A549 (cell line): ENCODE measurements around the gene PGC. TPM values are rescaled to one million over a fixed set of nuclear protein-coding genes. Genes with fewer than 3 reads are reported as not detected.

Experiments
- ATAC-seq, 2 experiments: fragments of 200-7000 bp in 1 of 2; fragments of >200 bp in 1 of 2; cut with Nextera tagmentation in 1 of 2; cut with Tn5 transposase in 1 of 2; 3 replicates each; pipeline versions ENCODE4 v1.8.0 to v1.9.1; 2018 to 2020; ENCODE audit warnings: mild to moderate bottlenecking in 1 of 2, moderate library complexity in 1 of 2
- CTCF ChIA-PET: fragments of 300-600 bp; sonication (Branson Sonifier 250); formaldehyde crosslinking; extraction: SDS; loops from one replicate; lab custom pipeline; 2021; ENCODE audit warnings: antibody characterized with exemption, inconsistent platforms; lab: Yijun Ruan, JAX
- POLR2A ChIA-PET: fragments of 350-600 bp; formaldehyde crosslinking; extraction: SDS; loops from one replicate; lab custom pipeline; 2021; ENCODE audit warnings: antibody characterized with exemption, inconsistent platforms; lab: Yijun Ruan, JAX
- DNase-seq, 2 experiments: peaks; one replicate each; pipeline versions ENCODE4 v3.0.0 to v3.0.0-alpha.2; 2011 to 2016; ENCODE audit warnings: low read depth in 1 of 2, low spot score in 1 of 2
- FAIRE-seq: peaks from 2 replicates; lab custom pipeline; 2011; peaks lifted over from hg19 to GRCh38; lab: Jason Lieb, UNC
- H3K27ac ChIP-seq, 2 experiments: fragments of >200 bp; sonication (Bioruptor Twin); formaldehyde crosslinking; 3 replicates each; pipeline ENCODE4 v1.5.1; 2016 to 2017
- H3K4me1 ChIP-seq: fragments of >200 bp; sonication (Bioruptor Twin); formaldehyde crosslinking; 3 replicates; pipeline ENCODE4 v1.6.1; 2016
- H3K4me2 ChIP-seq: fragments of >200 bp; sonication (Bioruptor Twin); formaldehyde crosslinking; 3 replicates; pipeline ENCODE4 v1.6.1; 2016
- H3K4me3 ChIP-seq: fragments of >200 bp; sonication (Bioruptor Twin); formaldehyde crosslinking; 3 replicates; pipeline ENCODE4 v1.5.1; 2016
- H3K9me3 ChIP-seq: fragments of >200 bp; sonication (Bioruptor Twin); formaldehyde crosslinking; 3 replicates; pipeline ENCODE4 v1.6.1; 2016
- BHLHE40 ChIP-seq: IDR thresholded peaks from 2 replicates; pipeline ENCODE4 v1.6.1; 2012; ENCODE audit warnings: low read depth, low read length, inconsistent platforms
- CHD2 ChIP-seq: fragments of 150-350 bp; IDR thresholded peaks from 2 replicates; pipeline ENCODE4 v1.6.1; 2014; ENCODE audit warnings: low read length; ENCODE audit not compliant: partially characterized antibody
- CHD4 ChIP-seq: fragments of 200-600 bp; sonication (generic); IDR thresholded peaks from 2 replicates; pipeline ENCODE4 v1.6.1; 2016; ENCODE audit warnings: antibody characterized with exemption, mild to moderate bottlenecking, borderline replicate concordance
- EHMT2 ChIP-seq: fragments of 200-600 bp; sonication (generic); IDR thresholded peaks from 2 replicates; pipeline ENCODE4 v1.6.1; 2016; ENCODE audit warnings: antibody characterized with exemption, low read depth, mild to moderate bottlenecking, moderate library complexity
- ELK1 ChIP-seq: fragments of 150-350 bp; IDR thresholded peaks from 2 replicates; pipeline ENCODE4 v1.6.1; 2014; ENCODE audit warnings: low read depth, mild to moderate bottlenecking, low read length
- ESRRA ChIP-seq: fragments of 150-350 bp; IDR thresholded peaks from 2 replicates; pipeline ENCODE4 v1.6.1; 2014; ENCODE audit warnings: mild to moderate bottlenecking, low read length, borderline replicate concordance
- FOSL2 ChIP-seq, 2 experiments: fragments of 450-650 bp in 1 of 2; fragments of >200 bp in 1 of 2; sonication (Bioruptor Twin) in 1 of 2; formaldehyde crosslinking; IDR thresholded peaks; 2 replicates each; pipeline versions ENCODE4 v1.5.0 to v1.6.1; 2016 to 2020; ENCODE audit warnings: mild to moderate bottlenecking in 1 of 2, moderate library complexity in 1 of 2
- GATA3 ChIP-seq: IDR thresholded peaks from 2 replicates; pipeline ENCODE4 v1.6.1; 2012; ENCODE audit warnings: borderline replicate concordance
- JUN ChIP-seq, 2 experiments: fragments of >200 bp; sonication (Bioruptor Twin); formaldehyde crosslinking; IDR thresholded peaks; 2 replicates in 1 of 2; 3 replicates in 1 of 2; pipeline ENCODE4 v1.6.1; 2016 to 2017
- JUNB ChIP-seq: fragments of >200 bp; sonication (Bioruptor Twin); formaldehyde crosslinking; IDR thresholded peaks from 2 replicates; pipeline ENCODE4 v1.6.1; 2016
- MYC ChIP-seq: IDR thresholded peaks from 2 replicates; pipeline ENCODE4 v1.6.1; 2012; ENCODE audit warnings: mild to moderate bottlenecking, inconsistent platforms, low read length, improper control_type of control experiment, borderline replicate concordance
- PHF8 ChIP-seq: fragments of 200-600 bp; sonication (generic); IDR thresholded peaks from 2 replicates; pipeline ENCODE4 v1.6.1; 2016; ENCODE audit warnings: low read depth, mild to moderate bottlenecking, antibody characterized with exemption, moderate library complexity, borderline replicate concordance
- POLR2A ChIP-seq: IDR thresholded peaks from 2 replicates; pipeline ENCODE4 v1.6.1; 2012; ENCODE audit warnings: mild to moderate bottlenecking, low read length
- RAD21 ChIP-seq, 2 experiments: fragments of >200 bp in 1 of 2; sonication (Bioruptor Twin) in 1 of 2; formaldehyde crosslinking in 1 of 2; IDR thresholded peaks in 1 of 2; conservative IDR thresholded peaks in 1 of 2; 2 replicates in 1 of 2; 3 replicates in 1 of 2; pipeline ENCODE4 v1.6.1; 2012 to 2018; ENCODE audit warnings: inconsistent platforms in 1 of 2
- RCOR1 ChIP-seq: fragments of 150-350 bp; IDR thresholded peaks from 2 replicates; pipeline ENCODE4 v1.6.1; 2014; ENCODE audit warnings: antibody characterized with exemption, low read length, low read depth
- TP53 ChIP-seq: fragments of 250-450 bp; sonication (Bioruptor Pico); IDR thresholded peaks from 2 replicates; pipeline ENCODE4 v1.5.0; 2021; ENCODE audit warnings: mild to moderate bottlenecking, moderate library complexity
- WGBS: methylation state at CpG from one replicate; pipeline ENCODE4 v1.1.6; 2017; ENCODE audit errors: missing lambda C conversion rate; 5-methylcytosine and 5-hydroxymethylcytosine counted together
- polyA plus RNA-seq, 4 experiments: library from polyadenylated mRNA; depleted of rRNA in 3 of 4; stranded (reverse); fragments of >200 nt; fragmentation: RNase III in 1 of 4; extraction: RNeasy Plus Mini Kit Qiagen cat#74134 plus additional on column Dnase treatment in 1 of 4; gene quantifications; 2 replicates in 3 of 4; 3 replicates in 1 of 4; pipeline ENCODE4 v1.2.3, GENCODE V29; 2011 to 2017

The PGC gene
- polyA plus RNA-seq, 2 of the 4 experiments (the other 2 are of a cell fraction), result not detected

DNA sequence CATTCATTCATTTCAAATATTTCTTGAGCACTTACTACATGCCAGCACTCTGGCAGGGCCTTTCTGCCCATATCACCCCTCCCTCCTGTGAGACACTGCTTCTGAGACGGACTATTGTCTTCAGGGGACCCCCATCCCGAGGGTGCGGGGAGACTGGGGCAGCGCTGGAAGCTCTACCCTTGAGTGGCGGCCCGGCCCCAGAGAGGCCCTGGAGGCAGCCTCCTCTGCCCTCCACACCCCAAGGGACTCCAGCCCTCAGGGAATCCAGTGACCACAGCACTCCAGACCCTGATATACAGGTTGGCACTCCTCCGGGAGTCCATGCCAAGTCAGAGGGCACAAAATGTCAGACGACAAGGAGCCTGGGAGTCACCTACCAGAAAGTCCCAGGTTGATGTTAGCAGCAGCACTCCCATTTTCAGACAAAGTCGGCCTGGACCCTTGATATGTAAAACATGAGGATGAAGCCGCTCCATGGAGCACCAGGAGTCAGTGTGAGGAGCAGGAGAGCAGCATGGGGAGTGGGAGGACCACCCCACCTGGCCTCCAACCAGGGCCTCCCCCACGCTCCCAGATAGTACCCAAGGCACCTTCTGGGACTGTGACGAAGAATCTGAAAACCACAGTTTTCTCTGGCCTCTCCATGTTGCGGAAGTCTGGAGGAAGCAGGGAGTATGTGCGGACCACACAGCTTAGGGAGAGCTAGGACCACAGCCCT, 32.5 kb downstream of the PGC start:
- Histone ChIP-seq H3K27ac (peak overlapping the region; percentile 98 to 99), H3K4me2 (peak overlapping the region; percentile 81; the same call in 2 of the 3 replicates), H3K4me3 (no peak overlapping the region), H3K4me1 (peaks cover 66% of the 10 kb centered on the region), H3K9me3 (no peaks in the 10 kb centered on the region)
- ATAC-seq (no peak), FAIRE-seq (no peak), DNase-seq (no peak)
- POLR2A ChIA-PET, result no interaction called here
- TF ChIP-seq EHMT2 (no peak), GATA3 (no peak), ELK1 (no peak), FOSL2 (IDR thresholded peaks at IDR 0.05) (no peak), FOSL2 (CRISPR knock-in tag; IDR thresholded peaks at IDR 0.05) (no peak), CHD4 (no peak), RAD21 (conservative IDR thresholded peaks at IDR 0.05 in 1 of 2, IDR thresholded peaks at IDR 0.05 in 1 of 2) (no peak), MYC (no peak)
- CTCF ChIA-PET, result interaction anchor here (1.3 to 8.0 kb wide), 3 partner anchors 11 to 112 kb away, joined by 4 to 54 read pairs (median 16); partner anchors contain the start of gene TFEB
- 89% methylated on average over 3 of the region's 14 CpGs for WGBS

DNA sequence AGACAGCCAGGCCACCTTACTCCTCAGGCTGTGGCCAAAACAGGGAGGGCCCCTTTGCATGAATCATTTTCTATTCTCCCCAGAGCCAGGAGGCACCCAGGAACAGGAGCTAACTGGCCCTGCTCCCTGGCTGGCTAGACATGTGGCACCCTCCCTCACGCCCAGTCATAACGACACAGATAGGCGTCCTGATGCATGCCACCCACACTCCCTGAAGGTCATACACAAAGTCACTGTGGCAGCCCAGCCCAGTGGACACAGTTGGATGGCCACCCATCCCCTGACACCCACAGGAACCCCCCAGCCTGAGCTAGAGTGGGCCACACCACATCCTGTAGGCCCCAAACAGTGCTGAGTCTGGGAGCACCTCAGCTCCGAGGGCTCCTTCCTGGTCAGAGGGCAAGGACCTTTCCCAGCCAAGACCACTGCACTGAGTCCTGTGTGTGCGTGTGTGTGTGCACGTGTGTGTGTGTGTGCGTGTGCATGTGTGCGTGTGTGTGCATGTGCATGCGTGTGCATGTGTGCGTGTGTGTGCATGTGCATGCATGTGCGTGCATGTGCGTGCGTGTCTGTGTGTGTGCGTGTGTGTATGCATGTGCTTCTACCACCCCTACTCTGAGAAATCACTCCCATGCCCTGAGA, 33.4 kb downstream of the PGC start:
- ChIA-PET POLR2A (interaction anchor here (0.9 to 2.2 kb wide), 3 partner anchors 9 to 54 kb away, joined by 3 to 29 read pairs (median 13); no protein-coding TSS in a partner anchor), CTCF (interaction anchor here (0.5 to 8.0 kb wide), 7 partner anchors 8 to 1086 kb away, joined by 3 to 54 read pairs (median 6); partner anchors contain the start of gene TFEB)
- TF ChIP-seq TP53 (CRISPR knock-in tag), result no peak
- 0 out of 2 replicates have a peak, but pooled peaks have one; percentile 37 for TF ChIP-seq ESRRA
- no peak for FAIRE-seq
- WGBS, result 76% methylated on average over 9 of the region's 14 CpGs
- Histone ChIP-seq H3K4me2 (peak overlapping the region; percentile 81), H3K27ac (peak overlapping the region; percentile 98 to 99), H3K4me1 (peaks cover 66% of the 10 kb centered on the region), H3K9me3 (no peaks in the 10 kb centered on the region), H3K4me3 (no peak overlapping the region)
- ATAC-seq, result peak; percentile 69 to 72
- peak in 1 of 2 experiments; percentile 56 for DNase-seq

DNA sequence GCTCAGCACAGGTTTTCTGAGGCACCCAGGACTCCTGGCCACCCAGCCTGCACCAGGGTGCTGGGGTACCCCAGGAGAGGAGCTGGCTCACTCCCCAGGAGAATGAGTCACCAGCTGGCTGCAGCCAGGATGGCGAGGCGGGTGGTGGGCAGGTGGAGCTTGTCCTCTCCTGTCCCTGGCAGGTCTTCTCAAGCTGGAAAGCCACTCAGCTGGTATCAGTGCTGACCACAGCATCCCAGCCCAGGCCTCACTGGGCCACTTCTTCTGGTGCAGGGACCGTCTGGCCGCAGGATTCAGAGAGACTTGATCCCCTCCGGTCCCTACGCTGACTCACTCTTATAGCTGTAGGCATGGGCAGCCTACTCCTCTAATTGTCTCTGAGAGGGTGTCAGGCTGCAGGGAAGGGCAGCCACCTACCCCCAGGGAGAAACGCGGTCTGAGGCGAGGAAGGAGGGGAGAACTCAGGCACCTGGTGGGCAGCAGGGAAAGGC, 34.0 kb downstream of the PGC start:
- TF ChIP-seq RAD21 (conservative IDR thresholded peaks at IDR 0.05 in 1 of 2, IDR thresholded peaks at IDR 0.05 in 1 of 2) (0 out of 5 replicates have a peak, but pooled peaks of 1 of the 2 experiments have one; percentile 10), RCOR1 (0 out of 2 replicates have a peak, but pooled peaks have one; percentile 18), JUN (IDR thresholded peaks at IDR 0.05) (peak in 1 of 2 experiments; percentile 48; a peak in 1 of 5 replicates), PHF8 (no peak), JUNB (peak; percentile 50), FOSL2 (IDR thresholded peaks at IDR 0.05) (no peak), FOSL2 (CRISPR knock-in tag; IDR thresholded peaks at IDR 0.05) (peak; percentile 77), POLR2A (peak; percentile 31), BHLHE40 (no peak), CHD2 (no peak)
- FAIRE-seq (no peak), ATAC-seq (peak; percentile 83 to 84), DNase-seq (peak; percentile 65 to 77)
- peak overlapping the region; percentile 98 to 99 for H3K27ac ChIP-seq
- WGBS, result 2% methylated on average over 9 of the region's 9 CpGs
- CTCF ChIA-PET, result interaction anchor here (0.5 to 8.0 kb wide), 9 partner anchors 9 to 1086 kb away, joined by 3 to 54 read pairs (median 5); partner anchors contain the start of gene TFEB
- POLR2A ChIA-PET, result interaction anchor here (0.9 to 2.2 kb wide), 3 partner anchors 10 to 55 kb away, joined by 3 to 29 read pairs (median 13); no protein-coding TSS in a partner anchor
- no peaks in the 10 kb centered on the region for H3K9me3 ChIP-seq
- H3K4me2 ChIP-seq, result peak overlapping the region; percentile 81
- no peak overlapping the region; the same call in 2 of the 3 replicates for H3K4me3 ChIP-seq
- H3K4me1 ChIP-seq, result peaks cover 66% of the 10 kb centered on the region
